ENCODE measurements around the gene CHL1. TPM values are rescaled to one million over a fixed set of nuclear protein-coding genes. Genes with fewer than 3 reads are reported as not detected.

The CHL1 gene
- total and polyA plus RNA-seq, 2 experiments from 2014 or later = 0.20 TPM; not detected in 1

DNA sequence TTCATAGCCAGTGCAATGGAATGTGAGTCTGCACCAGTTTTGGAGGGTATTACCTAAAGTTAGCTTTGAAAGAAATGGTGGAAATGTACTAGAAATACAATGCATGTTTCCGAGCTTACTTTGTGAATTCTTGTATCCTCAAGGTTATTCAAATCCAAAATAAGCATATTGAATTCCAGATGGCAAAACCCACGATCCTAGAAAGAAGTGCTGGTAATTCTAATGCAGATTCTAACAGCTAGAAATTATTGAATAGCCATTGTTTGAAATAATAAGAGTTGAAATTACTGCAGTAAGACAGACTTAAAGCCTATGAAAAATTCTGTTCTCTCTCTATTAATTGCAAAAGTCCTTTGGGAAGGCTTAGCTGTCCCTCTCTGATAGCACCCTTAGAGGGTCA lies 258.4 kb downstream of the CHL1 start:
- Histone ChIP-seq H3K4me2 (no peak overlapping the region), H3K4me1 (ENCODE audit: insufficient read depth) (no peaks in the 10 kb centered on the region), H2AFZ (no peak overlapping the region), H3K9me2 (replicated peaks; ENCODE audit: insufficient read depth) (no peaks in the 10 kb centered on the region), H3K79me2 (no peaks in the 10 kb centered on the region), H3K27ac (no peak overlapping the region), H3K36me3 (replicated peaks; ENCODE audit: insufficient read depth, low read depth) (no peaks in the 10 kb centered on the region), H3K4me3 (no peak overlapping the region), H3K9me3 (ENCODE audit: low read depth) (no peaks in the 10 kb centered on the region), H4K20me1 (ENCODE audit: insufficient read depth, poor library complexity, severe bottlenecking) (no peaks in the 10 kb centered on the region), H3K27me3 (no peaks in the 10 kb centered on the region)
- WGBS (ENCODE audit: low lambda C conversion rate, missing lambda C conversion rate) = 65% methylated on average over 2 of the region's 2 CpGs
- no peak for DNase-seq (ENCODE audit: low spot score)
- TF ChIP-seq EZH2 (IDR thresholded peaks at IDR 0.05; ENCODE audit: borderline replicate concordance) (no peak), EZH2phosphoT487 (IDR thresholded peaks at IDR 0.05; ENCODE audit: low read depth, severe bottlenecking, unreplicated experiment) (no peak), CTCF (IDR thresholded peaks at IDR 0.05; ENCODE audit: poor library complexity) (no peak)

DNA sequence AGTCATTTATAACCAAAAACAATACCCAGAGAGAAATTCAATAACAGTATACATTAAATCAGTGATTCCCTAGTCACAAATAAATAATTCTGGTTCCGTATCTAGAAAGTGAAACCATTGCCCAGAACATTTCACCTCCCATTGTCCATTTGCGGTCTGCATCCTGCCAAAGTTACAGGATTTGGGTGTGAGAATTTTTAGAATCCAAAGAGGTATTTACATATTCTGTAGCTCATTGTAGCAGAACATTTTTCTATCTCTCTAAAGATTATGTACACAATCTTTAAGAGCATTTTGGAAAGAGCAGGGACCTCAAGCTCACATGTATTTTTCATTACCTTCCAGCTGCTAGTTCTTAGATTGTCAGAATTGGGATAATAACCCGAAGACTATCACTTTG lies 261.6 kb downstream of the CHL1 start:
- WGBS (ENCODE audit: low lambda C conversion rate, missing lambda C conversion rate) = 95% methylated on average over 3 of the region's 3 CpGs

DNA sequence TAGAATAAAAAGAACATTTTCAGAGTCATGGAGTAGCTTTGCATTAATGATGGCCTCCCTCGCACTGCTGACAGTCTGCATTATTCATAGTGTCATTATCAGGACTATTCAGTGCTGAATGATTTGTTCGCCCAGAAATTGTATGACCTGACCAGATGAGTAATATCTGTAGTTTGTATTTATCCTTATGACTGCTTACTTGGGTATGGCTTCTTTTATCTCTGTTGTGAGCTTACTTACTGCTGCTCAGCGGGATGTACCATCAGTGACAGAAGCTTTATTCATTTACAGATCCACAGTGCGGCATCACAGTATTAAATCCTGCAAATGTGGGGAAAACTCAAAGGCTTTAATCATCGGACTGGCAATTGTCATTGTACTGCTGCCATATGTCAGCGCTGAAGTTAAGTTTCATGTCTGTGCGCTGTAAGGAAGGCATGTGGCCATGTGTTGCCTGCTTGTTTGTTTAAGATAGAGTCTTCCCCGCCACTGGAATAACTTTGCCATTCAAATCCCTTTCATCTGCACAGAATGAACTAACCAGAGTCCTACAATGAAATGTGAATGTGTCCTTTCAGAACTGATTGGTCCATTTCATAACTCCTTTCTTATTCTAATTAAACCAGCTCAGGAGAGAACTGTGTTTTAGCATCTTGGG lies 262.2 kb downstream of the CHL1 start:
- WGBS (ENCODE audit: low lambda C conversion rate, missing lambda C conversion rate) = 57% methylated on average over 8 of the region's 8 CpGs

More for the DNA sequence above, 261.6 kb downstream of the CHL1 start:
- no peaks in the 10 kb centered on the region for H3K27me3 ChIP-seq
- H3K4me1 ChIP-seq (ENCODE audit: insufficient read depth) = no peaks in the 10 kb centered on the region
- no peaks in the 10 kb centered on the region for H3K36me3 ChIP-seq (replicated peaks; ENCODE audit: insufficient read depth, low read depth)
- DNase-seq (ENCODE audit: low spot score) = no peak
- H3K9me2 ChIP-seq (replicated peaks; ENCODE audit: insufficient read depth) = no peaks in the 10 kb centered on the region
- no peak overlapping the region for H3K4me3 ChIP-seq
- peak overlapping the region; percentile 46 for H3K4me2 ChIP-seq
- TF ChIP-seq CTCF (IDR thresholded peaks at IDR 0.05; ENCODE audit: poor library complexity) = no peak
- TF ChIP-seq EZH2 (IDR thresholded peaks at IDR 0.05; ENCODE audit: borderline replicate concordance) = no peak
- TF ChIP-seq EZH2phosphoT487 (IDR thresholded peaks at IDR 0.05; ENCODE audit: low read depth, severe bottlenecking, unreplicated experiment) = no peak
- no peaks in the 10 kb centered on the region for H3K79me2 ChIP-seq
- no peak overlapping the region for H2AFZ ChIP-seq
- no peak overlapping the region for H3K27ac ChIP-seq
- no peaks in the 10 kb centered on the region for H3K9me3 ChIP-seq (ENCODE audit: low read depth)
- H4K20me1 ChIP-seq (ENCODE audit: insufficient read depth, poor library complexity, severe bottlenecking) = no peaks in the 10 kb centered on the region

More for the DNA sequence above, 262.2 kb downstream of the CHL1 start:
- Histone ChIP-seq H3K4me2 (peak overlapping the region; percentile 46), H4K20me1 (ENCODE audit: insufficient read depth, poor library complexity, severe bottlenecking) (no peaks in the 10 kb centered on the region), H3K4me1 (ENCODE audit: insufficient read depth) (no peaks in the 10 kb centered on the region), H2AFZ (no peak overlapping the region), H3K36me3 (replicated peaks; ENCODE audit: insufficient read depth, low read depth) (no peaks in the 10 kb centered on the region), H3K4me3 (no peak overlapping the region), H3K27ac (no peak overlapping the region), H3K9me3 (ENCODE audit: low read depth) (no peaks in the 10 kb centered on the region), H3K27me3 (no peaks in the 10 kb centered on the region), H3K9me2 (replicated peaks; ENCODE audit: insufficient read depth) (no peaks in the 10 kb centered on the region), H3K79me2 (no peaks in the 10 kb centered on the region)
- TF ChIP-seq EZH2 (IDR thresholded peaks at IDR 0.05; ENCODE audit: borderline replicate concordance) = no peak
- TF ChIP-seq CTCF (IDR thresholded peaks at IDR 0.05; ENCODE audit: poor library complexity) = no peak
- no peak for TF ChIP-seq EZH2phosphoT487 (IDR thresholded peaks at IDR 0.05; ENCODE audit: low read depth, severe bottlenecking, unreplicated experiment)
- DNase-seq (ENCODE audit: low spot score) = no peak

Small RNAs within 50 kb of the gene (small RNA-seq; reads per million reads assigned to genes)
- not detected for gene RNU6-1194P

Measured in hepatocyte (in vitro differentiated cells).